Measurements from ENCODE around the gene DPYD.

DNA sequence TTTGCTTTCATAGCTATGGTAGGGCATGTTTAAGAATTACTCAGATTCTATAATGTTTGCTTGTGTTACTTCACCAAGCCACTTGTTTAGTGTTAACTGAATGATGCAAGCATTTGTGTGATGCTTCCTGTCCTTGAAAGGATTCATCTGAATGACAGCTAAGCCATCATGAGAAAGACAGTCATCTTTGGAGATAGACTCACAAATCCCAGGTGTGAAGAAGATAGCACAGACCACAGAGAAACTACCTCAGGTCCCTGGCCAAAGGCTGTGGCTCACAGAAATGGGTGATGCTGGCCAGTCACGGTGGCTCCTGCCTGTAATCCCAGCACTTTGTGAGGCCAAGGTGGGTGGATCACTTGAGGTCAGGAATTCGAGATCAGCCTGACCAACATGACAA is 321.4 kb downstream of the DPYD start:
- TF ChIP-seq, protein P1, sequence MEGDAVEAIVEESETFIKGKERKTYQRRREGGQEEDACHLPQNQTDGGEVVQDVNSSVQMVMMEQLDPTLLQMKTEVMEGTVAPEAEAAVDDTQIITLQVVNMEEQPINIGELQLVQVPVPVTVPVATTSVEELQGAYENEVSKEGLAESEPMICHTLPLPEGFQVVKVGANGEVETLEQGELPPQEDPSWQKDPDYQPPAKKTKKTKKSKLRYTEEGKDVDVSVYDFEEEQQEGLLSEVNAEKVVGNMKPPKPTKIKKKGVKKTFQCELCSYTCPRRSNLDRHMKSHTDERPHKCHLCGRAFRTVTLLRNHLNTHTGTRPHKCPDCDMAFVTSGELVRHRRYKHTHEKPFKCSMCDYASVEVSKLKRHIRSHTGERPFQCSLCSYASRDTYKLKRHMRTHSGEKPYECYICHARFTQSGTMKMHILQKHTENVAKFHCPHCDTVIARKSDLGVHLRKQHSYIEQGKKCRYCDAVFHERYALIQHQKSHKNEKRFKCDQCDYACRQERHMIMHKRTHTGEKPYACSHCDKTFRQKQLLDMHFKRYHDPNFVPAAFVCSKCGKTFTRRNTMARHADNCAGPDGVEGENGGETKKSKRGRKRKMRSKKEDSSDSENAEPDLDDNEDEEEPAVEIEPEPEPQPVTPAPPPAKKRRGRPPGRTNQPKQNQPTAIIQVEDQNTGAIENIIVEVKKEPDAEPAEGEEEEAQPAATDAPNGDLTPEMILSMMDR (IDR thresholded peaks at IDR 0.05; ENCODE audit: low read length) = no peak
- no peak for TF ChIP-seq EZH2 (optimal IDR thresholded peaks at IDR 0.05; ENCODE audit: low read depth, low read length)
